Fibroblast of mammary gland (primary cell): ENCODE measurements around the gene SDK2.

Source experiments
- DNase-seq: peaks from one replicate; pipeline ENCODE4 v3.0.0-alpha.2; 2010; ENCODE audit warnings: low read depth
- H3K4me3 ChIP-seq: 2 replicates; pipeline ENCODE4 v1.5.1; 2011; ENCODE audit warnings: low read depth, mild to moderate bottlenecking, low read length, moderate library complexity; ENCODE audit not compliant: control insufficient read depth
- CTCF ChIP-seq: conservative IDR thresholded peaks from 2 replicates; pipeline ENCODE4 v1.5.1; 2011; ENCODE audit warnings: low read depth, low read length, inconsistent platforms; ENCODE audit not compliant: control insufficient read depth, insufficient read depth

SDK2 gene

DNA sequence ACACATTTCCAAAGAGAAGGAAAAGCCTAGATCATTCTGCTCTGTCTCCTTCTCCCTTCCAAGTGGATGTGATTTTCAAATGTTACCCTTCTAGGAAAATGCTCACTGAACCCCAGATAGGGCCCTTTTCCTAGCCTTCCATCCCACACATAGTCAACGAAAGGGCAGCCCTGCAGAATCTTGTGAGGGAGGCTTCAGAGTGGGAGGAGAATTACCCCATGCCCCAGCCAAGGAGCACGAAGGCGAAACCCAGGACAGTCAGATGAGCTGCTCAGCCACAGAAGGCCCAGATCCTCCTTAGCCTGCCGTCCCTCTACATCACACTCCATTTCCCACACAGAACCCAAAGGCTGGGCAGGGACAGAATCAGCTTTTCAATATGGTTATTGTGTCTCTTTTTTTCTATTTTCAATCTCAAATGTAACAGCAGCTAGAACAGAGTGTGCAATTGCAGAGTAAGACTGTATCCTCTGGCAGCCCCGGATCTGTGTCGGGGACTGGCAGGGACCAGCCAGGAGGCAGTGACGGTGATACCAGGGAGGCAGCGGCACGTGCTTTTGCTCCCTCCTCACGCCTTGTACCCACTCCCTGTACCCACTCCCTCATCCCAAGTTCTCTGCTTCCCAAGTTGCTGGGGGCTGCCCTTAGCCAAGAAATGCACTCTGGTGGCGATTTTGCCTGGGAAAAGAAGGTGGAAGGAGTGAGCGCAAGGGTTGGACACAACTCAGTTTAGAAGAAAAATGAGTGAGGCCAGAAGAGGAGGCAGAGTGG lies 3.7 kb upstream of the SDK2 start:
- no peak overlapping the region for H3K4me3 ChIP-seq
- DNase-seq = no peak
- no peak for TF ChIP-seq CTCF

GRCh38 chr17:73647301-73647695 lies 3.1 kb upstream of the SDK2 start:
- DNase-seq = no peak
- no peak overlapping the region for H3K4me3 ChIP-seq
- TF ChIP-seq CTCF = no peak

DNA sequence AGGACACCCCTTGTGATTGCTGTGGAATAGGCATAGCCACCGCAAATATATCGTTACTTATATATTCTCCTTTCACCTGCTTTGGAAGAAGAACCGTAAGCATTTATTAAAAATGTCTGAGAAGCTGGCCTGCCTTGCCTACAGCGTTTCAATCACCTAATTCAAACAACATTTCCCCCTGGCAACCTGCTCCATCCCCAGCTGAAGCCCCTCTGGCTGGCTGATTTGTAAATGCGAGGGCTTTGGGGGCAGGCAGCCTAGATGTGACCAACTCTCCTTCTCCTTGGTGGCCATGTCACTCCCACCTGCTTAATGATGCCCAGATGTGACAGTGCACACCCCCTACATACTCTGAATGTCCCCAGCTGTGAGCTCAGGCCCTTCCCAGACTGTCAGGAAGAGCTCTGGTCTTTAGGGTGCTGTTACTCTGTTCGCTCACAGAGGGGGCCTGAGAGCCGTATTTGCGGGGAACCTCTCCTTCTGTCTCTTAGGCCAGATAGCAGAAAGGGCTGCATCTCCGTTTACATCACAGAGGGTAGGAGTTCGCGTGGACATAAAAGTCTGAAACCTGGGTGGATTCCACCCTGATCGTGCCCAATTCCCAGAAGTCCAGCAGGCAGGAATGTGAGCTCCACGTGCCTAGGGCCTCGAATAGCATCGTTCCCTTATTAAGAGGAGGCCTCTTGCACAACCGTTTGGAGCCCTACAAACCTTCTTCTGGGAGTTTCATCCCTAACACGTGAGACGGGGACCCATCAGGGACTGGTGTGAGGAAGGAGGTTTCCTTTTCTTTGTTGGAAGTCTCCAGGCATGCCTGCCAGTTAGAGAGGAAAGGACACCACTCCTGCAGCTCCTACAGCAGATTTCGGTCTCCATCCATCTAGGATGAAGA lies 2.4 kb upstream of the SDK2 start:
- DNase-seq = peak; percentile 35
- peak; percentile 20 for TF ChIP-seq CTCF
- H3K4me3 ChIP-seq = no peak overlapping the region

DNA sequence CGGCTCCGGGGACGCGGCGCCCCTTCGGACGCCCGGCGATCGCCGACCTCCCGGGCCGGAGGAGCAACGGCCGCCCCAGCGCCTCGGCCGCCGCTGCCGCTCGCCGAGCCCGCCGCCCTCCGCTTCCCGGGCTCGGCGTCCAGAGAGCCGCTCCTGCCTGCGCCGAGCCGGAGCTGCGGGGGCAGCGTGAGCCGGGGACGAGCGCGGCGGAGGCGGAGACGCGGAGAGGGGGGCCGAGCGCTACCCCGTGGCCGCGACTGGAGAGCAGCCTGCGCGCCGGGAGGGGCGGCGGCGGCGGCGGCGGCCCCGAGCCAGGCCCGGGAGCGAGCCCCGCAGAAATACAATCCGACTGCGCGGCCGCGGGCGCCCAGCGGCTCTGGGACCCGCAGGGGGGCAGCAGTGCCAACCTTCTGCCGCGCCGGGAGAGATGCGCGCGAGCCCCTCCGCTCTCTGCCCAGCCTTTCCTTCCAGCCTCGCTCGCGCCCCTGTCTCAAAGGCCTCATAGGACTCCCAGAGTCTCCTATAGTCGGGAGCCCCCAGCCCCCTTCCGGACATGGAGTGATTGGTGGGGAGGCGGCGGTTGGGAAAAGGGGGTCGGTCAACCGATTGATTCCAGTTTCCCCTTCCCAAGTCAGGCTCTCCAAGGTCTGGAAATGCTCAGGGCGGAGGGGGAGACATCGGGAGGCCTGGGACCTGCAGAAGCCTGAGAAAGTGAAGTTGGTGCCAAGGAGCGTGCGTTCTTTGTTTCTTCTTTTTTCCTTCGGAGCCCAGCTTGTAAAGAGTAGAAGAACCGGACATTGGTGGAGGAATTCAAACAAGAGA lies 1.0 kb upstream of the SDK2 start:
- H3K4me3 ChIP-seq = peak overlapping the region; percentile 4
- peak; percentile 41 for DNase-seq
- no peak for TF ChIP-seq CTCF

DNA sequence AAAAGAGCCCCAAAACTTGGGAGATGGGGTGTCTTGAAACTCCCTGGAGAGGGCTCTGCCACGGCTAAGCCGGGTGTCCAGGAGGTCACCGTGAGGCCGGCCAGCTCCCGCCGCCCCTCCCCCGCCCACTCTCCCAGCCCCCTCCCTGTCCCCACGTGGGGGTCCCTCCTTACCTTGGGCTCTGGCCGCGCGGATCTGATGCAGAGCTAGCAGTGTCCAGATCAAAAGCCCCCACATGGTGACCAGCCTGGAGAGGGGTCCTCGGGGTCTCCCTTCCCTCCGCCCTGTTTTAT lies 447 bp downstream of the SDK2 start:
- no peak for TF ChIP-seq CTCF
- peak overlapping the region; percentile 44 for H3K4me3 ChIP-seq
- DNase-seq = no peak

GRCh38 chr17:73643001-73643851 lies 1.0 kb downstream of the SDK2 start:
- peak; percentile 28 for TF ChIP-seq CTCF
- H3K4me3 ChIP-seq = peak overlapping the region; percentile 44
- DNase-seq = no peak
